CD4-positive, CD25-positive, alpha-beta regulatory T cell (primary cell): ENCODE data around the gene CD99L2. TPM values are rescaled to one million over a fixed set of nuclear protein-coding genes. Genes with fewer than 3 reads are reported as not detected.
A peak's percentile ranks its signal among the peaks of the same experiment; 100 is the strongest.

Experiments used
- ATAC-seq, 2 donors: fragments of 150-1000 bp; cut with Tn5 transposase; one replicate each; pipeline ENCODE4 v1.10.0; 2021; ENCODE audit warnings: low read depth in 2 of 2, moderate number of reproducible peaks in 2 of 2, moderate library complexity in 1 of 2
- DNase-seq, 3 donors: peaks; one replicate each; pipeline versions ENCODE4 v3.0.0 to v3.0.0-alpha.2; 2012 to 2022; ENCODE audit warnings: mixed read lengths in 1 of 3
- H3K27ac ChIP-seq: one replicate; pipeline ENCODE4 v1.7.0; 2013; ENCODE audit warnings: mild to moderate bottlenecking, low read length; ENCODE audit not compliant: insufficient read depth, poor library complexity, severe bottlenecking
- H3K27me3 ChIP-seq: one replicate; pipeline ENCODE4 v1.7.0; 2013; ENCODE audit warnings: low read length; ENCODE audit not compliant: control insufficient read depth, insufficient read depth
- H3K36me3 ChIP-seq: one replicate; pipeline ENCODE4 v1.7.0; 2013; ENCODE audit warnings: mild to moderate bottlenecking, low read length, moderate library complexity; ENCODE audit not compliant: control insufficient read depth, insufficient read depth
- H3K4me1 ChIP-seq: 2 replicates; pipeline ENCODE4 v1.7.0; 2013; ENCODE audit warnings: mild to moderate bottlenecking, low read length; ENCODE audit not compliant: insufficient read depth, control insufficient read depth, poor library complexity, severe bottlenecking
- H3K4me3 ChIP-seq: one replicate; pipeline ENCODE4 v1.7.0; 2013; ENCODE audit warnings: low read depth, mild to moderate bottlenecking, low read length, moderate library complexity
- H3K9me3 ChIP-seq, 2 experiments: 1 replicate in 1 of 2; 2 replicates in 1 of 2; pipeline ENCODE4 v1.7.0; 2013; ENCODE audit warnings: low read length in 2 of 2, mild to moderate bottlenecking in 1 of 2, moderate library complexity in 1 of 2; ENCODE audit not compliant: control insufficient read depth in 2 of 2
- H3K27ac Mint-ChIP-seq, 3 donors: one replicate each; pipeline ENCODE4 v1.8.0; 2020 to 2022; ENCODE audit warnings: mild to moderate bottlenecking in 3 of 3, mixed read lengths in 3 of 3, moderate library complexity in 2 of 3
- H3K27me3 Mint-ChIP-seq: one replicate; pipeline ENCODE4 v1.8.0; 2022; ENCODE audit warnings: mild to moderate bottlenecking, mixed read lengths
- H3K36me3 Mint-ChIP-seq: one replicate; pipeline ENCODE4 v1.8.0; 2020; ENCODE audit warnings: mixed read lengths
- H3K4me1 Mint-ChIP-seq, 4 donors: one replicate each; pipeline ENCODE4 v1.8.0; 2020 to 2022; ENCODE audit warnings: mixed read lengths in 4 of 4, mild to moderate bottlenecking in 1 of 4
- H3K4me3 Mint-ChIP-seq, 4 donors: one replicate each; pipeline ENCODE4 v1.8.0; 2020 to 2022; ENCODE audit warnings: mild to moderate bottlenecking in 4 of 4, mixed read lengths in 4 of 4, moderate library complexity in 3 of 4
- H3K9me3 Mint-ChIP-seq, 7 donors: one replicate each; pipeline ENCODE4 v1.8.0; 2020 to 2022; ENCODE audit warnings: mixed read lengths in 7 of 7, mild to moderate bottlenecking in 3 of 7, moderate library complexity in 2 of 7
- polyA plus RNA-seq, 4 donors: library from polyadenylated mRNA; unstranded; fragments of 300-500 nt; fragmentation: Illumina TruSeq; gene quantifications; one replicate each; pipeline ENCODE4 v1.2.3, GENCODE V29; 2021
- total RNA-seq: library from RNA; stranded (reverse); gene quantifications from one replicate; pipeline ENCODE4 v1.2.3, GENCODE V29; 2022

Gene CD99L2
- total and polyA plus RNA-seq, 5 donors from 2014 or later = 14.3 to 18.6 (median 14.7) TPM

DNA sequence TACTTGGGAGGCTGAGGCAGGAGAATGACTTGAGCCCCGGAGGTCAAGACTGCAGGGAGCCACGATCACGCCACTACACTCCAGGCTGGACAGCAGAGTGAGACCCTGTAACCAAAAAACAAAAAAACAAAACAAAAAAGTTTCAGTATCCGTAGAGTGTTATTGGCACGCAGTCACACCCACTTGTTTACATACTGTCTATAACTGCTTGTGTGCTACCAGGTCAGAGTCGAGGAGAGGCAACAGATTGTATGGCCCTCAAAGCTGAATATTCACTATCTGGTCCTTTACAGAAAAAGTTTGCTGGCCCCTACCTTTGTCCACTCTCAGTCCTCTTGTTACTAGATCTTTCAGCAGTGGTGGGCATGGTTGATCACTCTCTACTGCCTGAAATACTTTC is 8.2 kb upstream of the CD99L2 start:
- Mint-ChIP-seq H3K36me3 (no peaks in the 10 kb centered on the region), H3K4me3 (no peak overlapping the region), H3K27me3 (peaks cover 4% of the 10 kb centered on the region), H3K4me1 (no peaks in the 10 kb centered on the region), H3K9me3 (no peaks in the 10 kb centered on the region), H3K27ac (no peak overlapping the region)
- DNase-seq (no peak), ATAC-seq (no peak)
- Histone ChIP-seq H3K4me3 (no peak overlapping the region), H3K4me1 (no peaks in the 10 kb centered on the region), H3K27me3 (no peaks in the 10 kb centered on the region), H3K36me3 (no peaks in the 10 kb centered on the region), H3K27ac (no peak overlapping the region), H3K9me3 (no peaks in the 10 kb centered on the region)

DNA sequence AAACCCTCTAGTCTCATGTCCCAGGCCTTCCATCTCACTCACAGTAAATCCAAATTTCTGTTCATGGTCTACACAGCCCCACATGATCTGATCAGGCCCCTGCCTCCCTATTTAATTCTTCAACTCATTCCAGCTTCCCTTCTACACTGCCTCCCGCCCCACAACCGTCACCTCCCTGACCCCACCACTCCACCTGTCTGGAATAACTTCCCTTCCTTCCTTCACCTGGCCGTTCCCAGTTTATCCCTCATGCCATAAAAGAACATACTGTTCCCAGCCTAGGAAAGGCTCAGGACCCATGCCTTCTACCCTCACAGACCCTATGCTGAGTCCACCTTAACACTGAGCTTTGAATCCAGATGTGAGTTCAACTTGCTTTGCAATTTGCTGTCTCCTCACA is 6.8 kb upstream of the CD99L2 start:
- DNase-seq = no peak
- H3K27me3 ChIP-seq = no peaks in the 10 kb centered on the region
- no peaks in the 10 kb centered on the region for H3K36me3 Mint-ChIP-seq
- no peak overlapping the region for H3K27ac ChIP-seq
- ATAC-seq = no peak
- H3K4me1 ChIP-seq = no peaks in the 10 kb centered on the region
- H3K27me3 Mint-ChIP-seq = peaks cover 4% of the 10 kb centered on the region
- H3K4me1 Mint-ChIP-seq = no peaks in the 10 kb centered on the region
- H3K4me3 Mint-ChIP-seq = no peak overlapping the region
- no peak overlapping the region for H3K4me3 ChIP-seq
- no peaks in the 10 kb centered on the region for H3K9me3 Mint-ChIP-seq
- no peak overlapping the region for H3K27ac Mint-ChIP-seq
- no peaks in the 10 kb centered on the region for H3K36me3 ChIP-seq
- H3K9me3 ChIP-seq = no peaks in the 10 kb centered on the region

DNA sequence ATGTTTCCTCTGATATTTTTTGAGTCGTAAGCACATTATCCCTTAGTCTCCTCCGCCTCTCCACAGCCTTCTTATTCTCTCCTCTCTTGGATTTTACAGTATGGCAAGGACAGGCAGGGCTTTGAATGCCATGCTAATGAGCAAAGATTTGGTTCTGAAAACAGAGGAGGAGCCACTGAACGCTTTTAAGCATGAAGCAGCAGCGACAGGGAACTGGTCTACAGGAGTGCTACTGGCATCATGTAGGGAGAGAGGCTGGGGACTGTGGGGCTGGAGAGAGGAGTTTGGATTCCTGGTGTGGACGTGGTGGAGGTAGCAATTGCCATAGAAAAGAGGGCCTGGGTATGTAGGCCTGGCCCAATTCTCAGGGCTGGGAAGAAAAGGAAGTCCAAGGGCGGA is 4.6 kb upstream of the CD99L2 start:
- no peaks in the 10 kb centered on the region for H3K4me1 Mint-ChIP-seq
- peaks cover 4% of the 10 kb centered on the region for H3K27me3 Mint-ChIP-seq
- no peaks in the 10 kb centered on the region for H3K27me3 ChIP-seq
- no peak for DNase-seq
- H3K4me1 ChIP-seq = peaks cover 6% of the 10 kb centered on the region
- no peaks in the 10 kb centered on the region for H3K36me3 ChIP-seq
- peak overlapping the region in 1 of 4 donors; percentile 4 for H3K4me3 Mint-ChIP-seq
- no peaks in the 10 kb centered on the region for H3K9me3 Mint-ChIP-seq
- ATAC-seq = no peak
- no peaks in the 10 kb centered on the region for H3K36me3 Mint-ChIP-seq
- no peak overlapping the region for H3K27ac ChIP-seq
- no peak overlapping the region for H3K4me3 ChIP-seq
- H3K9me3 ChIP-seq = no peaks in the 10 kb centered on the region
- no peak overlapping the region for H3K27ac Mint-ChIP-seq

DNA sequence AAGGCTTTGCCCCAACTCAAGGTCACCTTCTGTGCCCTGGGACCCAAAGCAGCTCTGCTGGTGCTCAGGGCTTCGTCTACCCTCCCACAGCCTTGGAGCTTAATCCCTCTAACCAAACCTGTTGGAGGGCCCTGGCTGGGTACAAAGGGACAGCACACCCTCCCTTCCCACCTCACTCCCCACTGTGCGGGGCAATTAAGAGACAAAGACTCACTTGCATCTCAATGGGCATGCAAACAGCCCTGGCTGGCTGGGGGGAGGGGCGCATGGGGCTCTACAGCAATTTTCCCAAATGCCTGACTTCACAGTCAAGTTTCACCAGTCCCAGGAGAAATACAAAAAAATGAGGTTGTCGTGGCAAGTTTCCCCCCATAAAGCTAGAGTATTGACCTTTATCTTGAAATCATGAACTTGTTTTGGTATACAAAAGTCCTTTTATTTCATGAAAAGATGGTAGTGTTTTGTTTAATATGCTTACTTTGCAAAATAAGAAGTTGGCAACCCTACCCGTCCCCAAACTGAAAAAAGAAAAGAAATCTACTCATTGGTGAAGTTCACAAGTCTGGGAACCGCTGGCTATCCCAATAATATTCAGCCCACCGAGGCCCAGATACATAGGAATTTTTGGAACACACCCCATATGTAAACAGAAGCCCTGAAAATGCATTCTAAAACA is 4.1 kb upstream of the CD99L2 start:
- Histone ChIP-seq H3K4me3 (no peak overlapping the region), H3K27me3 (no peaks in the 10 kb centered on the region), H3K9me3 (no peaks in the 10 kb centered on the region), H3K27ac (no peak overlapping the region), H3K4me1 (peaks cover 8% of the 10 kb centered on the region), H3K36me3 (no peaks in the 10 kb centered on the region)
- no peak for DNase-seq
- no peaks in the 10 kb centered on the region for H3K36me3 Mint-ChIP-seq
- H3K4me1 Mint-ChIP-seq = peaks cover 0 to 1% (median 0%) of the 10 kb centered on the region in 4 donors
- no peak for ATAC-seq
- H3K4me3 Mint-ChIP-seq = no peak overlapping the region
- no peaks in the 10 kb centered on the region for H3K9me3 Mint-ChIP-seq
- peaks cover 4% of the 10 kb centered on the region for H3K27me3 Mint-ChIP-seq
- no peak overlapping the region for H3K27ac Mint-ChIP-seq

DNA sequence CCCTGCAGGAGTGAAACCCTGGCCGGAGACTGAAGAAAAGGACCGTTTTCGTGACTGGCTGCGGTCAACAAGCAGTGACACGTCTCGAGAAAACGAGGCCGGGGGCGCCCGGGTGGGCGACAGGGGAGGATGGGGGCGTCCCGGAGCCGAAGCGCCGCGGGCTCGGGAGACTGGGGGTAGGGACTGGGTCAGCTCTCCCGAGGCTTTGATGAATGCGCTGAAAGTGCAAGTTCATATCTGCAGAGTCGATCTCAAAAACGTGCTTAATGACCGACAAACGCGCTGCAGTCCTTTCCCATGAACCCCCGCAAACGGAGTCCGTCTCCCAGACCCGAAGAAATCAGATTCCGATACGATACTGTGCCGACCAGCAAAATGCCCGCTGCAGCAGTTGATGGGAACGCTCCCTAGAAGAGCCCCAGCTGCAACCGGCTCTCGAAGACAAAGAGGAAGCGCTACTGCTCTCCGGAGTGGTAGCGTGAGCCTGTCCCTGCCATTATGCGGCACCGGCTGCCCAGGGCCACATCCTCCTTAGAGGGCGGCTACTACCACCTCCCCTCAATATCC is 806 bp upstream of the CD99L2 start:
- ATAC-seq (peak in 1 of 2 donors; percentile 24), DNase-seq (peak; percentile 5 to 62 (median 19))
- H3K27me3 ChIP-seq = no peaks in the 10 kb centered on the region
- Mint-ChIP-seq H3K4me3 (peak overlapping the region; percentile 85 to 95 (median 92)), H3K27me3 (no peaks in the 10 kb centered on the region), H3K4me1 (peaks cover 0 to 11% (median 0%) of the 10 kb centered on the region in 4 donors), H3K36me3 (no peaks in the 10 kb centered on the region), H3K27ac (peak overlapping the region; percentile 7 to 76 (median 21)), H3K9me3 (no peaks in the 10 kb centered on the region)
- peaks cover 11% of the 10 kb centered on the region for H3K4me1 ChIP-seq
- no peaks in the 10 kb centered on the region for H3K36me3 ChIP-seq
- H3K9me3 ChIP-seq = no peaks in the 10 kb centered on the region
- peak overlapping the region; percentile 68 for H3K4me3 ChIP-seq
- no peak overlapping the region for H3K27ac ChIP-seq

DNA sequence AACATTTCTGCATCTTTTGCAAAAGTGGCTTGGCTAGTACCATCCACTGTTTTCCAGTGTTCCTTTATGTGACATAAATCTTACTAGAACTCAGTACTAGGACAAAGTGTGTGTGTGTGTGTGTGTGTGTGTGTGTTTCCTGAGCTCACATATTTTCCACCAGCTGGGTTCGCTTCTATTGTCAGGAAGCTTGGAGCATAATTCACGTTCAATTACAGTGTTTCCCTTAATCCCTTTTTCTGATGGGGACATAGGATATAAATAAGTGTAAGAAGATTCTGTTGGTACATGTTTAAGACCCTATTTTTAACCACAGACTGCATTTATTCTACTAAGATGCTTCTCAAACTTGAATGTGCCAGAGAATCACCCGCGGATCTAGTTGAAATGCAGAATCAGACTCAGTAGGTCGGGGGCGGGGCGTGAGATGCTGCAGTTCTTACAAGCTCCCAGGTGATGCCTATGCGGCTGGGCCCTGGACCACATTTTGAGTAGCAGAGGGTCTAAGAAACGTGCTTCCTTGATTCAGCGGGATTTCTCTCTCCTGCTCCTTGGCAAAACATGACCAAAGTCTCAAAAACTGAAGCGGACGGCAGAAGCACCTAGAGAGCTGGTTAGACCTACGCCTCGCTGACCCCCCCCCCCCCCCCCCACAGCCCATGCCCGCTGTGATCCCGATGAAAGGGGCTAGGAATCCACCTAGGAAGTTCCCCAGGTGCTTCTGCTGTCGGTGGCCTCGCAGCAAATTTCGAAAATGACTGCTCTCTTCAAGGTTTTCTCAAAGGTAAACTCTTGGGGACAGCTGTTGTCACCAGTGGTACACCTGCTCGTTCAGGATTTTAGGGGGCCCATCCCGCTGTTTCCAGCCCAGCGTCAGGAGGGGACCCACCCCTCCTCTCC is 797 bp downstream of the CD99L2 start:
- no peak for ATAC-seq
- peak; percentile 19 to 73 (median 32) for DNase-seq
- Histone ChIP-seq H3K27ac (peak overlapping the region; percentile 57), H3K4me1 (peaks cover 11% of the 10 kb centered on the region), H3K9me3 (no peaks in the 10 kb centered on the region), H3K27me3 (no peaks in the 10 kb centered on the region), H3K4me3 (peak overlapping the region; percentile 57), H3K36me3 (no peaks in the 10 kb centered on the region)
- peaks cover 0 to 11% (median 0%) of the 10 kb centered on the region in 4 donors for H3K4me1 Mint-ChIP-seq
- no peaks in the 10 kb centered on the region for H3K36me3 Mint-ChIP-seq
- no peaks in the 10 kb centered on the region for H3K27me3 Mint-ChIP-seq
- H3K4me3 Mint-ChIP-seq = peak overlapping the region; percentile 77 to 88 (median 82)
- no peaks in the 10 kb centered on the region for H3K9me3 Mint-ChIP-seq
- peak overlapping the region in 2 of 3 donors; percentile 67 to 75 for H3K27ac Mint-ChIP-seq

DNA sequence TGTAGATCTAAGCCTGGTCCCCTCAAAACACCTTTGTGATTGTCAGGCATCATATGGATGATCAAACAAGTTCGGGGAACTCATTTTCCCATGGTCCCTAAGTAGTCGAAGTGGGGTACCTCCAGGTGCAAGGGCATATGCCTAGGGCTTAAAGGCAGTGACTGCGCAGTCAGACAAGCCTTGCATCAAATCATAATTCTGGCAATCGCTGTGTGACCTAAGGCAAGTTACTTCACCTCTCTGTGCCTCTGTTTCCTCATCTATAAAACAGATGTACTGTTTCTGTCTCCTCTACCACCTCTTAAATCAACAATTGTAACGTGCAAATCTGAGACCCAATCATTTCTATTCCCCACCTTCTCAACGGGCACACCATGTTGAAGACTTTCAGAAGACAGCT is 1.8 kb downstream of the CD99L2 start:
- Mint-ChIP-seq H3K4me3 (no peak overlapping the region), H3K9me3 (no peaks in the 10 kb centered on the region), H3K36me3 (no peaks in the 10 kb centered on the region), H3K4me1 (peaks cover 0 to 11% (median 0%) of the 10 kb centered on the region in 4 donors), H3K27me3 (no peaks in the 10 kb centered on the region), H3K27ac (no peak overlapping the region)
- ATAC-seq = no peak
- no peaks in the 10 kb centered on the region for H3K36me3 ChIP-seq
- no peak for DNase-seq
- H3K9me3 ChIP-seq = no peaks in the 10 kb centered on the region
- no peak overlapping the region for H3K4me3 ChIP-seq
- H3K27me3 ChIP-seq = no peaks in the 10 kb centered on the region
- H3K27ac ChIP-seq = no peak overlapping the region
- H3K4me1 ChIP-seq = peaks cover 11% of the 10 kb centered on the region
